GM23338 (cell line): ENCODE results near the gene TCF7L1.

Experiments used
- CREB1 ChIP-seq: fragments of 250-450 bp; sonication (Bioruptor Pico); IDR thresholded peaks from 2 replicates; pipeline ENCODE4 v1.5.0; 2020; ENCODE audit warnings: low read depth, mild to moderate bottlenecking, moderate library complexity
- CTCF ChIP-seq, 2 experiments: fragments of 200-600 bp in 1 of 2; sonication (generic) in 1 of 2; conservative IDR thresholded peaks; 2 replicates each; pipeline versions ENCODE4 v1.5.1 to v1.6.1; 2016 to 2017; ENCODE audit warnings: antibody characterized with exemption in 2 of 2, low read depth in 2 of 2, mild to moderate bottlenecking in 2 of 2, moderate library complexity in 1 of 2
- ETS1 ChIP-seq: IDR thresholded peaks from 2 replicates; pipeline ENCODE4 v1.6.1; 2016; ENCODE audit warnings: antibody characterized with exemption
- EZH2 ChIP-seq: fragments of 200-600 bp; sonication (generic); IDR thresholded peaks from one replicate; pipeline ENCODE4 v1.8.0; 2017; ENCODE audit warnings: antibody characterized with exemption, mild to moderate bottlenecking, low read depth; ENCODE audit not compliant: unreplicated experiment
- EZH2phosphoT487 ChIP-seq: fragments of 200-600 bp; sonication (generic); IDR thresholded peaks from one replicate; pipeline ENCODE4 v1.8.1; 2018; ENCODE audit warnings: antibody characterized with exemption; ENCODE audit not compliant: unreplicated experiment
- JUNB ChIP-seq: IDR thresholded peaks from one replicate; pipeline ENCODE4 v1.6.1; 2016; ENCODE audit warnings: antibody characterized with exemption; ENCODE audit not compliant: unreplicated experiment
- NANOG ChIP-seq: IDR thresholded peaks from 2 replicates; pipeline ENCODE4 v1.6.1; 2016; ENCODE audit warnings: antibody characterized with exemption, borderline replicate concordance
- POLR2AphosphoS5 ChIP-seq: IDR thresholded peaks from 2 replicates; pipeline ENCODE4 v1.6.1; 2016; ENCODE audit warnings: antibody characterized with exemption, low read depth
- REST ChIP-seq: IDR thresholded peaks from one replicate; pipeline ENCODE4 v1.6.1; 2018; ENCODE audit warnings: antibody characterized with exemption; ENCODE audit not compliant: unreplicated experiment
- STAT1 ChIP-seq: IDR thresholded peaks from one replicate; pipeline ENCODE4 v1.6.1; 2016; ENCODE audit warnings: antibody characterized with exemption; ENCODE audit not compliant: unreplicated experiment
- ZNF114 ChIP-seq: fragments of 250-450 bp; sonication (Bioruptor Pico); IDR thresholded peaks from 2 replicates; pipeline ENCODE4 v1.5.0; 2020; ENCODE audit warnings: mild to moderate bottlenecking, moderate library complexity
- ZNF331 ChIP-seq: fragments of 250-450 bp; sonication (Bioruptor Pico); IDR thresholded peaks from 2 replicates; pipeline ENCODE4 v1.5.0; 2020; ENCODE audit warnings: low read depth, mild to moderate bottlenecking, moderate library complexity
- ZNF462 ChIP-seq: fragments of 250-450 bp; sonication (Bioruptor Pico); IDR thresholded peaks from 2 replicates; pipeline ENCODE4 v1.5.0; 2020; ENCODE audit warnings: mild to moderate bottlenecking, moderate library complexity

GRCh38 chr2:85167479-85167878 is 34.3 kb downstream of the TCF7L1 start:
- TF ChIP-seq CTCF (conservative IDR thresholded peaks at IDR 0.05; ENCODE audit: low read depth in 2 of 2) (no peak), EZH2 (no peak), REST (no peak), POLR2AphosphoS5 (no peak), EZH2phosphoT487 (no peak), CREB1 (CRISPR knock-in tag) (no peak), ZNF462 (CRISPR knock-in tag) (no peak), NANOG (no peak), ETS1 (no peak), STAT1 (no peak), JUNB (no peak), ZNF114 (CRISPR knock-in tag) (no peak), ZNF331 (no peak)
